Parathyroid adenoma (tissue), 2 donors: Measurements from ENCODE around the gene CAPN8.

Experiments used
- H2AFZ ChIP-seq: fragments of 300-600 bp; sonication (generic); one replicate; pipeline ENCODE4 v1.7.0; 2017; ENCODE audit warnings: antibody characterized with exemption, mild to moderate bottlenecking
- H3K27ac ChIP-seq: fragments of 300-600 bp; sonication (generic); one replicate; pipeline ENCODE4 v1.7.0; 2017
- H3K27me3 ChIP-seq: fragments of 300-600 bp; sonication (generic); one replicate; pipeline ENCODE4 v1.7.0; 2017; ENCODE audit warnings: low read length; ENCODE audit not compliant: control insufficient read depth, insufficient read depth
- H3K36me3 ChIP-seq: fragments of 300-600 bp; sonication (generic); one replicate; pipeline ENCODE4 v1.7.0; 2017; ENCODE audit warnings: low read length; ENCODE audit not compliant: control insufficient read depth, insufficient read depth
- H3K4me1 ChIP-seq: fragments of 300-600 bp; sonication (generic); one replicate; pipeline ENCODE4 v1.7.0; 2017; ENCODE audit warnings: control low read depth
- H3K4me2 ChIP-seq: fragments of 300-600 bp; sonication (generic); one replicate; pipeline ENCODE4 v1.7.0; 2017; ENCODE audit warnings: low read length
- H3K4me3 ChIP-seq: fragments of 300-600 bp; sonication (generic); one replicate; pipeline ENCODE4 v1.7.0; 2017; ENCODE audit warnings: low read depth, low read length
- H3K79me2 ChIP-seq: fragments of 300-600 bp; sonication (generic); one replicate; pipeline ENCODE4 v1.7.0; 2017; ENCODE audit warnings: control low read depth
- H3K9ac ChIP-seq: fragments of 300-600 bp; sonication (generic); one replicate; pipeline ENCODE4 v1.7.0; 2017; ENCODE audit warnings: mild to moderate bottlenecking
- H3K9me3 ChIP-seq: fragments of 300-600 bp; sonication (generic); one replicate; pipeline ENCODE4 v1.7.0; 2017; ENCODE audit warnings: low read length; ENCODE audit not compliant: control insufficient read depth
- TF ChIP-seq, protein P1 (sequence below): fragments of 300-600 bp; sonication (generic); IDR thresholded peaks from one replicate; pipeline ENCODE4 v1.7.0; 2017; ENCODE audit warnings: antibody characterized with exemption, mild to moderate bottlenecking
- donor health status: primary hyperparathyroidism.

CAPN8 gene

DNA sequence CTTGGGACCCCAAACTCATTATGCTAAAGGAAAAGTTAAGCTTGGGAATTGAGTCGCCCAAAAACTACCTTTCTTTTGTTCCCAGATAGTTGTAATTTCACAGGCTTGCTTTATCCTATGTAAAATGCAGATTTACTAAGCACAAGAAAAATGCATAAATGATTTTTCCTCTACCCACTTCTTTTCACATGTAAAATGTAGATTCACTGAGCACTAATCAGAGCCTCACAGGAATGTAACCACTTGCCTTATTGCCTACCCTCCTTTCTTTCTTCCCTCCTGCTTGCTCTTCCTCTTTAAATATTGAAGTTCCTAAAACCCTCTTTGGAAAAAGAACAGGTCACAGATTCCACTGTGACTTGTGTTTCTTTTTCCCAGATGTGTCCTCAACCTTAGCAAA, 18.3 kb downstream of the CAPN8 start:
- H3K27me3 ChIP-seq: no peaks in the 10 kb centered on the region
- no peak overlapping the region for H2AFZ ChIP-seq
- no peak overlapping the region for H3K4me3 ChIP-seq
- H3K36me3 ChIP-seq: no peaks in the 10 kb centered on the region
- H3K4me2 ChIP-seq: no peak overlapping the region
- TF ChIP-seq, protein P1, sequence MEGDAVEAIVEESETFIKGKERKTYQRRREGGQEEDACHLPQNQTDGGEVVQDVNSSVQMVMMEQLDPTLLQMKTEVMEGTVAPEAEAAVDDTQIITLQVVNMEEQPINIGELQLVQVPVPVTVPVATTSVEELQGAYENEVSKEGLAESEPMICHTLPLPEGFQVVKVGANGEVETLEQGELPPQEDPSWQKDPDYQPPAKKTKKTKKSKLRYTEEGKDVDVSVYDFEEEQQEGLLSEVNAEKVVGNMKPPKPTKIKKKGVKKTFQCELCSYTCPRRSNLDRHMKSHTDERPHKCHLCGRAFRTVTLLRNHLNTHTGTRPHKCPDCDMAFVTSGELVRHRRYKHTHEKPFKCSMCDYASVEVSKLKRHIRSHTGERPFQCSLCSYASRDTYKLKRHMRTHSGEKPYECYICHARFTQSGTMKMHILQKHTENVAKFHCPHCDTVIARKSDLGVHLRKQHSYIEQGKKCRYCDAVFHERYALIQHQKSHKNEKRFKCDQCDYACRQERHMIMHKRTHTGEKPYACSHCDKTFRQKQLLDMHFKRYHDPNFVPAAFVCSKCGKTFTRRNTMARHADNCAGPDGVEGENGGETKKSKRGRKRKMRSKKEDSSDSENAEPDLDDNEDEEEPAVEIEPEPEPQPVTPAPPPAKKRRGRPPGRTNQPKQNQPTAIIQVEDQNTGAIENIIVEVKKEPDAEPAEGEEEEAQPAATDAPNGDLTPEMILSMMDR: no peak
- H3K79me2 ChIP-seq: no peaks in the 10 kb centered on the region
- H3K27ac ChIP-seq: no peak overlapping the region
- no peak overlapping the region for H3K9ac ChIP-seq
- H3K4me1 ChIP-seq: no peaks in the 10 kb centered on the region
- H3K9me3 ChIP-seq: no peaks in the 10 kb centered on the region

DNA sequence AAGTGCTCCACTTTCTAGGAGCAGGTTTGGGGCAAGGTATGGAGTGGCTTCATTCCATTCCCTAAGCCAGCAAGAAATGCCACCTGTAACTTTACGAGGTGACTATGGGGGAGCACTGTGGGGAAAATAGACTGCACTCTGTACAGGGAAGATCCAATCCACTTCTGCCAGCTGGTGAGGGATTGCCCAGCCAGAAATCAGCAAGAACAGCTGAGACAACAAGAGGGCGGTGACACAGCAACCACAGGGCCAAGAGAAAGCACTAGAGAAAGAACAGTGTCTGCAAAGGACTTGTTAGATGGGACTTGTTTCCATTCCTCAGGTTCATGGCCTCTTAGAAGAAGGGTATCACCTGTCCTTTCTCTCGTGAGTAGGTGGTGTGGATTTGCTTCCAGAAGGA, 19.6 kb downstream of the CAPN8 start:
- Histone ChIP-seq H3K9me3 (no peaks in the 10 kb centered on the region), H3K36me3 (no peaks in the 10 kb centered on the region), H2AFZ (no peak overlapping the region), H3K9ac (no peak overlapping the region), H3K27me3 (no peaks in the 10 kb centered on the region), H3K4me3 (no peak overlapping the region), H3K27ac (no peak overlapping the region), H3K4me1 (no peaks in the 10 kb centered on the region), H3K79me2 (no peaks in the 10 kb centered on the region), H3K4me2 (no peak overlapping the region)
- TF ChIP-seq, protein P1: no peak

DNA sequence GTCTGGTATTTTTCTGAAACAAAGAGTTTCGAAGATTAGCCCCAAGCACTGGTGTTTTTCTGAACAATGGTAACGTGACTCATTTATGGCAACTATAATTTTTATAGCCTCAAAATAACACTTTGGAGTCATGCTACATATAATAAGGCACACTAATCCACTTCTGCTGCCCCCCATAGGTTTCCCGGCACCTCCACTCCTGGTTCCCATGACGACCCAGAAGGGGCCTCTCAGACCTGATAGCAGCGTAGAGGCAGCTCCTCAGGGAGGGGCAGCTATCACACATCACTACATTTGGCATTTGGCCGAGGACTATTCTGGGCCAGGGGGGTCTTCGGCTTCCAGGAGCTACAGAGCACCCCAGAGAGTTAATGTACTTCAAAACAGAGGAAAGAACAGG, 23.3 kb downstream of the CAPN8 start:
- Histone ChIP-seq H3K4me2 (no peak overlapping the region), H3K4me3 (no peak overlapping the region), H3K9ac (no peak overlapping the region), H2AFZ (no peak overlapping the region), H3K4me1 (no peaks in the 10 kb centered on the region), H3K36me3 (no peaks in the 10 kb centered on the region), H3K9me3 (no peaks in the 10 kb centered on the region), H3K79me2 (no peaks in the 10 kb centered on the region), H3K27me3 (no peaks in the 10 kb centered on the region), H3K27ac (no peak overlapping the region)
- TF ChIP-seq, protein P1: no peak

DNA sequence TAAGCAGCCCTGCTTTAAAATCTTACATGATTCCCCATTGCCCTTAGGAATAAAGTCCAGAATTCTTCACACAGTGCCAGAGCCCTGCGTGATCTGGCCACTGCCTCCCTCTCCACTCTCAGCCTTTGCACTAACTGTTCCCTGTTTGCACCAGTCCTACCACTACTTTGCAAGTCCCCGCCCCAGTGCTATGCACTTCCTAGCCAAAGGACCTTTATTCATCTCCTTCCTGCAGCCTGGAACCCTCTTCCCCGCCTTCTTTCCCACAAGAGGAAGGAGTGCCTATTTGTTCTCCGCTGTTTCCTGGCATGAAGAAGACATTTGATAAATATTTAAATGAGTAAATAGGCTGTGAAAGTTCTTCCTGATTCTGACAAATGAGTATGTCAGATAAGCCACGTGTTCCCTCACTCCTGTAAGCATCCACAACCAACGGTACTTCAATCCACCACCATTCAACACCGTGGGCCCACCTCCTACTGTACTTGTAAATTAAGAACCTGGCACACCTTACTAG, 23.9 kb downstream of the CAPN8 start:
- H3K4me3 ChIP-seq: no peak overlapping the region
- no peaks in the 10 kb centered on the region for H3K4me1 ChIP-seq
- no peaks in the 10 kb centered on the region for H3K79me2 ChIP-seq
- TF ChIP-seq, protein P1: no peak
- no peak overlapping the region for H3K27ac ChIP-seq
- H3K27me3 ChIP-seq: no peaks in the 10 kb centered on the region
- no peak overlapping the region for H2AFZ ChIP-seq
- H3K9me3 ChIP-seq: no peaks in the 10 kb centered on the region
- H3K4me2 ChIP-seq: no peak overlapping the region
- no peaks in the 10 kb centered on the region for H3K36me3 ChIP-seq
- no peak overlapping the region for H3K9ac ChIP-seq

DNA sequence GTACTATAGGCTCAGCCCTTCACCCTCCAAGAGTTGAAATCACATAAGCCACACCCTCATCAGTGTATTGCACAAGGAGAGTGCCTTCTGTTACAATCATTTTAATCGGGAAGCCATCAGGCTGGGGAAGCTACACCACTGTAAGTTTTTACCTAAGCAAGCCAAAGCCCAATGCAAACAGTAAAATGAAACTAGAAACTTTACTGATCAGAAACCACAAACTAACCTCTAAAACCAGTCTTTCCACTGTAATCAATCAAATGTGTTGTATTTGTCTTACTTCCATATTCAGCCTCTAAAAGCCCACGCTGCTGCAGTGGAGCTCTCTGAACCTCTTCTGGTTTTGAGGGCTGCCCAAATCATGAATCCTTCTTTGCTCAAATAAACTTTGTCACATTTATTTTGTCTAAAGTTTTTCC, 26.2 kb downstream of the CAPN8 start:
- Histone ChIP-seq H3K4me3 (no peak overlapping the region), H3K9me3 (no peaks in the 10 kb centered on the region), H3K27me3 (no peaks in the 10 kb centered on the region), H3K27ac (no peak overlapping the region), H3K4me2 (no peak overlapping the region), H3K9ac (no peak overlapping the region), H3K4me1 (no peaks in the 10 kb centered on the region), H3K36me3 (no peaks in the 10 kb centered on the region), H2AFZ (no peak overlapping the region), H3K79me2 (no peaks in the 10 kb centered on the region)
- TF ChIP-seq, protein P1: no peak
